Smooth muscle cell (in vitro differentiated cells): Measurements from ENCODE around the gene PLCL2. TPM values are rescaled to one million over a fixed set of nuclear protein-coding genes. Genes with fewer than 3 reads are reported as not detected.

Experiments
- DNase-seq: peaks from one replicate; lab custom pipeline; 2025; ENCODE audit not compliant: unreplicated experiment; lab: John Stamatoyannopoulos, UW
- H2AFZ ChIP-seq: fragments of 200-600 bp; sonication (generic); 2 replicates; pipeline ENCODE4 v1.6.0; 2016; ENCODE audit warnings: antibody characterized with exemption, low read depth, mild to moderate bottlenecking
- H3F3A ChIP-seq: fragments of 200-600 bp; sonication (generic); 2 replicates; pipeline ENCODE4 v1.6.0; 2017; ENCODE audit warnings: antibody characterized with exemption, low read depth
- H3K27ac ChIP-seq: fragments of 200-600 bp; sonication (generic); 2 replicates; pipeline ENCODE4 v1.5.1; 2016; ENCODE audit warnings: low read depth, mild to moderate bottlenecking
- H3K27me3 ChIP-seq: fragments of 200-600 bp; sonication (generic); 2 replicates; pipeline ENCODE4 v1.6.1; 2016; ENCODE audit warnings: low read depth, mild to moderate bottlenecking
- H3K36me3 ChIP-seq: fragments of 200-600 bp; sonication (generic); 2 replicates; pipeline ENCODE4 v1.5.1; 2016; ENCODE audit warnings: low read depth
- H3K4me1 ChIP-seq: fragments of 200-600 bp; sonication (generic); 2 replicates; pipeline ENCODE4 v1.5.1; 2016; ENCODE audit warnings: low read depth
- H3K4me2 ChIP-seq: fragments of 200-600 bp; sonication (generic); 2 replicates; pipeline ENCODE4 v1.6.0; 2016; ENCODE audit warnings: mild to moderate bottlenecking
- H3K4me3 ChIP-seq: fragments of 200-600 bp; sonication (generic); 2 replicates; pipeline ENCODE4 v1.5.1; 2016; ENCODE audit warnings: mild to moderate bottlenecking
- H3K79me2 ChIP-seq: fragments of 200-600 bp; sonication (generic); 2 replicates; pipeline ENCODE4 v1.6.0; 2016; ENCODE audit warnings: low read depth, mild to moderate bottlenecking
- H3K9ac ChIP-seq: fragments of 200-600 bp; sonication (generic); 2 replicates; pipeline ENCODE4 v1.6.0; 2016; ENCODE audit warnings: low read depth
- H3K9me3 ChIP-seq: fragments of 200-600 bp; sonication (generic); replicated peaks from 2 replicates; pipeline ENCODE4 v1.5.1; 2016; ENCODE audit warnings: low read depth
- H4K20me1 ChIP-seq: fragments of 200-600 bp; sonication (generic); 2 replicates; pipeline ENCODE4 v1.6.0; 2016; ENCODE audit warnings: low read depth
- WGBS: methylation state at CpG from one replicate; pipeline ENCODE4 v1.1.7; 2016; ENCODE audit warnings: low lambda C conversion rate; 5-methylcytosine and 5-hydroxymethylcytosine counted together
- polyA plus RNA-seq: library from polyadenylated mRNA; unstranded; fragments of >200 nt; fragmentation: Nextera tagmentation; extraction: Ambion mirVana; gene quantifications from 2 replicates; pipeline ENCODE4 v1.2.1, GENCODE V29; 2016
- total RNA-seq: library from RNA; depleted of rRNA; stranded (reverse); fragments of >200 nt; gene quantifications from 2 replicates; pipeline ENCODE4 v1.2.3, GENCODE V29; 2014
- TF ChIP-seq, protein P1 (sequence below): fragments of 200-600 bp; sonication (generic); IDR thresholded peaks from 2 replicates; pipeline ENCODE4 v1.5.1; 2017; ENCODE audit warnings: borderline replicate concordance, mild to moderate bottlenecking, antibody characterized with exemption; ENCODE audit not compliant: insufficient read depth, poor library complexity, severe bottlenecking

Gene PLCL2
- total and polyA plus RNA-seq, 2 experiments from 2014 or later: 2.1 to 5.0 TPM

DNA sequence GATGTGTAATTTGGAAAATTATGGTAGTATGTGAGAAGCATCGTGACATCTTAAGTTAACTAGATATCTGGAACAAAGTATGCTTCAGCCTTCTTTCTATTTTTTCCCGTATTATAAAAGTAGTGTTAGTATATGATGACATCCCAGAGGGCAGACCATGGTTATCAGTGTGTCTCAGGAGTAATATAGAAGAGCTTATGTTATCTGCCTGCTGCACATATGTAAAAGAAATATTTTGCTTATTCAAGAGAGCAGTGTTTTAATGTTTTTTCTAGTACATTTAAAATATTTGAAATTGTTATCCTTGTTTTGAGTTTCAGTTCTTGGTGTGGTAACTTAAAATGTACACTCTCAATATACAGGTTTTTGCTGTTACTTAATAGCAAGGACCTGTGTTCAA is 24.1 kb downstream of the PLCL2 start:
- WGBS: 83% methylated on average over 2 of the region's 2 CpGs
- H2AFZ ChIP-seq: no peak overlapping the region
- H3K4me1 ChIP-seq: peaks cover 29% of the 10 kb centered on the region
- H3K27ac ChIP-seq: no peak overlapping the region
- TF ChIP-seq, protein P1, sequence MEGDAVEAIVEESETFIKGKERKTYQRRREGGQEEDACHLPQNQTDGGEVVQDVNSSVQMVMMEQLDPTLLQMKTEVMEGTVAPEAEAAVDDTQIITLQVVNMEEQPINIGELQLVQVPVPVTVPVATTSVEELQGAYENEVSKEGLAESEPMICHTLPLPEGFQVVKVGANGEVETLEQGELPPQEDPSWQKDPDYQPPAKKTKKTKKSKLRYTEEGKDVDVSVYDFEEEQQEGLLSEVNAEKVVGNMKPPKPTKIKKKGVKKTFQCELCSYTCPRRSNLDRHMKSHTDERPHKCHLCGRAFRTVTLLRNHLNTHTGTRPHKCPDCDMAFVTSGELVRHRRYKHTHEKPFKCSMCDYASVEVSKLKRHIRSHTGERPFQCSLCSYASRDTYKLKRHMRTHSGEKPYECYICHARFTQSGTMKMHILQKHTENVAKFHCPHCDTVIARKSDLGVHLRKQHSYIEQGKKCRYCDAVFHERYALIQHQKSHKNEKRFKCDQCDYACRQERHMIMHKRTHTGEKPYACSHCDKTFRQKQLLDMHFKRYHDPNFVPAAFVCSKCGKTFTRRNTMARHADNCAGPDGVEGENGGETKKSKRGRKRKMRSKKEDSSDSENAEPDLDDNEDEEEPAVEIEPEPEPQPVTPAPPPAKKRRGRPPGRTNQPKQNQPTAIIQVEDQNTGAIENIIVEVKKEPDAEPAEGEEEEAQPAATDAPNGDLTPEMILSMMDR: no peak
- H3K4me2 ChIP-seq: no peak overlapping the region
- no peaks in the 10 kb centered on the region for H3K9me3 ChIP-seq
- no peaks in the 10 kb centered on the region for H3K79me2 ChIP-seq
- H3K36me3 ChIP-seq: no peaks in the 10 kb centered on the region
- no peak for DNase-seq
- no peaks in the 10 kb centered on the region for H4K20me1 ChIP-seq
- H3K4me3 ChIP-seq: no peak overlapping the region
- H3K9ac ChIP-seq: no peak overlapping the region
- no peaks in the 10 kb centered on the region for H3F3A ChIP-seq
- no peaks in the 10 kb centered on the region for H3K27me3 ChIP-seq

DNA sequence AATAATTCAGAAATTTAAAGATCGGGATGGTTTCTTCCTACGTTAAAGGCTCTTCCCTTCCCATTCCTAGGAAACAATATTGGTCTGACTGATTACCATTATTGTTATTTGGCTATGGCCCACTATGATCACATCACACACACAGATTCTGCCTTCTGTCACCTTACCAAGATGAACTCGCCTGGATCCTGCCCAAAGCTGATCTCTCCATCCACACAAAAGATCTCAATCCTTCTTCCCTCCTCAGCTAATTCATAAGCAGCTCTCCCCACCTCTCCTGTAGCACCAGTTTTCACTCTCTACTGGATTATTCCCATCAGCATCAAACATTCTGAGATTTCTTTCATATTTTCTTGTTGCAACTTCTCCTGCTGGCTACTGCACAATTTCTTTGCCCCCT is 25.0 kb downstream of the PLCL2 start:
- Histone ChIP-seq H4K20me1 (no peaks in the 10 kb centered on the region), H3K27me3 (no peaks in the 10 kb centered on the region), H3K27ac (no peak overlapping the region), H3K4me3 (no peak overlapping the region), H2AFZ (no peak overlapping the region), H3K4me1 (peaks cover 28% of the 10 kb centered on the region), H3F3A (no peaks in the 10 kb centered on the region), H3K9ac (no peak overlapping the region), H3K79me2 (no peaks in the 10 kb centered on the region), H3K36me3 (no peaks in the 10 kb centered on the region), H3K4me2 (no peak overlapping the region), H3K9me3 (no peaks in the 10 kb centered on the region)
- no peak for DNase-seq
- TF ChIP-seq, protein P1: no peak
- 96% methylated on average over 3 of the region's 3 CpGs for WGBS

DNA sequence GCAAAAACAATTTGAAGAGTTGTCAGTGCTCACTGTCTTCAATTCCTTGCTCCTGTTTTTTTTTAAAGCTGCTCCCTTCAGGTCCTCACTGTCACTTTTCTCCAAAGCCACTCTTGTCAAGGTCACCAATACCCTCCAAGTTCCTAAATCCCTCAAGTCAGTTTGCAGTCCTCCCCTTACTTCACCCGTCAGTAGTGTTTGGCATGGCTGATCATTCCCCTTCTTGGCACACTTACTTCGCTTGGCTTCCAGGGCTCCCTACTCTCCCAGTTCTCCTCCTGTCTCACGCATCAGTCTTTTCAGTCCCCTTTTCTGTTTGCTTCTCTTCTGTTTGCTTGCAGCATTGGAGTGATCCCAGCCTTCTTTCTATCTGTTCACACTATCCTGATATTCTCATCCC is 25.5 kb downstream of the PLCL2 start:
- TF ChIP-seq, protein P1: no peak
- Histone ChIP-seq H3F3A (no peaks in the 10 kb centered on the region), H3K9me3 (no peaks in the 10 kb centered on the region), H3K27me3 (no peaks in the 10 kb centered on the region), H3K9ac (no peak overlapping the region), H3K4me3 (no peak overlapping the region), H3K79me2 (no peaks in the 10 kb centered on the region), H4K20me1 (no peaks in the 10 kb centered on the region), H2AFZ (no peak overlapping the region), H3K27ac (no peak overlapping the region), H3K4me1 (peaks cover 24% of the 10 kb centered on the region), H3K4me2 (no peak overlapping the region), H3K36me3 (no peaks in the 10 kb centered on the region)
- WGBS: 92% methylated on average over 3 of the region's 3 CpGs
- no peak for DNase-seq

DNA sequence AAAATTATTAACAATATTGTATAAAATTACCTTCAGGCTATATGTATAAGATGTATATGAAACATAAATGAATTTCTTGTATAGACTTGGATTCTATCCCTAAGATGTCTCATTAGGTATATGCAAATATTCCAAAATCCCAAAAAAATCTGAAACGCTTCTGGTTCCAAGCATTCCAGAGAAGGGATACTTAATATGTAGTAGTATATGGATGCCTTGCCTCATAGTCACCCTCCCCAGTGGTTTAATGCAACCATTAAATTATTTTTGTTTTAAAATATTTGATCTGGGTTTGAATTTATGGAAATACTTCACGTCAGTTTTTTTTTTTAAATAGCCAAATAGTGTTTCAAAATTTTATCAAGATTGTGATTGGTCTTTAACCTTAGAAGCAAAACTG is 27.2 kb downstream of the PLCL2 start:
- no peaks in the 10 kb centered on the region for H3K79me2 ChIP-seq
- WGBS: 93% methylated on average over 2 of the region's 2 CpGs

More for the DNA sequence above, 27.2 kb downstream of the PLCL2 start:
- H3K36me3 ChIP-seq: no peaks in the 10 kb centered on the region
- H3K9me3 ChIP-seq: no peaks in the 10 kb centered on the region
- no peaks in the 10 kb centered on the region for H3K27me3 ChIP-seq
- H3K27ac ChIP-seq: no peak overlapping the region
- H2AFZ ChIP-seq: no peak overlapping the region
- H3K4me3 ChIP-seq: no peak overlapping the region
- no peaks in the 10 kb centered on the region for H4K20me1 ChIP-seq
- no peak overlapping the region for H3K9ac ChIP-seq
- no peak overlapping the region for H3K4me2 ChIP-seq
- no peak for DNase-seq
- TF ChIP-seq, protein P1: no peak
- no peaks in the 10 kb centered on the region for H3F3A ChIP-seq
- H3K4me1 ChIP-seq: peaks cover 13% of the 10 kb centered on the region
